OCI-LY3 (cell line): Measurements from ENCODE around the gene KLHL29.

Source experiments
- H2AFZ ChIP-seq: fragments of 200-600, 300-600 bp; shearing (Covaris generic); 2 replicates; pipeline ENCODE4 v1.6.0; 2014; ENCODE audit warnings: antibody characterized with exemption, low read depth, low read length
- H3K27ac ChIP-seq: fragments of 200-600, 300-600 bp; sonication (generic); 2 replicates; pipeline ENCODE4 v1.5.1; 2014; ENCODE audit warnings: mild to moderate bottlenecking, low read length, moderate library complexity, mixed read lengths
- H3K27me3 ChIP-seq: fragments of 200-600, 300-600 bp; sonication (generic); 2 replicates; pipeline ENCODE4 v1.6.1; 2014; ENCODE audit warnings: low read depth, low read length, mixed read lengths
- H3K36me3 ChIP-seq: fragments of 200-600, 300-600 bp; sonication (generic); replicated peaks from 2 replicates; pipeline ENCODE3; 2014; ENCODE audit warnings: low read depth, low read length, mixed read lengths
- H3K4me1 ChIP-seq: fragments of 300-600, 200-600 bp; sonication (generic); 2 replicates; pipeline ENCODE4 v1.6.1; 2014; ENCODE audit warnings: low read length, mixed read lengths
- H3K4me2 ChIP-seq: fragments of 200-600, 300-600 bp; sonication (generic); 2 replicates; pipeline ENCODE4 v1.6.1; 2014; ENCODE audit warnings: low read length, mixed read lengths
- H3K4me3 ChIP-seq: fragments of 300-600, 200-600 bp; sonication (generic); 2 replicates; pipeline ENCODE4 v1.5.1; 2014; ENCODE audit warnings: antibody characterized with exemption, mild to moderate bottlenecking, low read length, moderate library complexity
- H3K79me2 ChIP-seq: fragments of 300-600, 200-600 bp; shearing (Covaris generic); 2 replicates; pipeline ENCODE4 v1.6.1; 2014; ENCODE audit warnings: mild to moderate bottlenecking, low read length, mixed read lengths
- H3K9ac ChIP-seq: fragments of 300-600, 200-600 bp; shearing (Covaris generic); 2 replicates; pipeline ENCODE4 v1.6.0; 2014; ENCODE audit warnings: mild to moderate bottlenecking, low read length, moderate library complexity
- H3K9me3 ChIP-seq: fragments of 200-600, 300-600 bp; shearing (Covaris generic); 2 replicates; pipeline ENCODE4 v1.6.1; 2014; ENCODE audit warnings: low read length, mixed read lengths; ENCODE audit not compliant: insufficient read depth
- H4K20me1 ChIP-seq: fragments of 200-600, 300-600 bp; sonication (generic); 2 replicates; pipeline ENCODE4 v1.6.1; 2016; ENCODE audit warnings: low read length, mixed read lengths; ENCODE audit not compliant: insufficient read depth
- EZH2phosphoT487 ChIP-seq: fragments of 200-600 bp; shearing (Covaris generic); IDR thresholded peaks from 2 replicates; pipeline ENCODE4 v1.6.1; 2018; ENCODE audit warnings: antibody characterized with exemption, mixed run types, low read depth
- TF ChIP-seq, protein P1 (sequence below): fragments of 200-600, 300-600 bp; sonication (generic); IDR thresholded peaks from 2 replicates; pipeline ENCODE4 v1.5.1; 2014; ENCODE audit warnings: antibody characterized with exemption, low read length, low read depth

The KLHL29 gene

DNA sequence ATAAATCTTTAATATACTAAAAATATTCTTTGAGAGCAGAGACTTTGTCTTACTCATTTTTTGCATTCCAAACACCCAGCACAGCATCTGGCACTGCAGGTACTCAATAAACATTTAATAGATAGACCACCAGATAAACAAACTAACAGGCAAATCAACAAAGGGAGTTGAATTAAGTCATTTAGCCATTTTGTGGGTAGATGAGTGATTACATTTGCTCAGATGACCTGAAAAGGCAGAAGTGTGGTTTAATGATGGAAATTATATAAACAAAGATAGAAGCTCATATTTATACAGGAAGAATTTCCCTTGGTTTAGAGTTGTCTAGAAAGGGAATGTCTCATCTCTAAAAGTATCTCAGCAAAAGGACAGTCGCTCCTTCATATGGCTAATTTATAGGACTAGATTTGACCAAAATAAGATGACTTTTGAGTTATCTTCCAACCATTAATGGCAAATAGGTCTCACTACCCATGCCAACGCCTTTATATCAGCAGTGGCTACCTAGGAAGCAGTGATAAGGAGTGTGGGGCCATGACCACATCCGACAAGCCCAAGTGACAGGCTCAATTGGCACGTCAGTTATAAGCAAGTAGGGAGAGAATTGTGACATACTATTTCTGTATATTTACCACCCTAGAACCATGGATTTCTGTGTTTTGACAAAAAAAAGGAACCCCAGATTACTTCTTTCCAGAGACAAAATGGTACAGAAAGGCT lies 368.5 kb downstream of the KLHL29 start:
- Histone ChIP-seq H3K9me3 (no peaks in the 10 kb centered on the region), H3K4me3 (no peak overlapping the region), H3K79me2 (no peaks in the 10 kb centered on the region), H3K27ac (no peak overlapping the region), H3K27me3 (no peaks in the 10 kb centered on the region), H2AFZ (no peak overlapping the region), H3K9ac (no peak overlapping the region), H3K4me2 (no peak overlapping the region), H4K20me1 (no peaks in the 10 kb centered on the region), H3K36me3 (peaks cover 9% of the 10 kb centered on the region), H3K4me1 (peaks cover 8% of the 10 kb centered on the region)
- TF ChIP-seq EZH2phosphoT487 = no peak
- TF ChIP-seq, protein P1, sequence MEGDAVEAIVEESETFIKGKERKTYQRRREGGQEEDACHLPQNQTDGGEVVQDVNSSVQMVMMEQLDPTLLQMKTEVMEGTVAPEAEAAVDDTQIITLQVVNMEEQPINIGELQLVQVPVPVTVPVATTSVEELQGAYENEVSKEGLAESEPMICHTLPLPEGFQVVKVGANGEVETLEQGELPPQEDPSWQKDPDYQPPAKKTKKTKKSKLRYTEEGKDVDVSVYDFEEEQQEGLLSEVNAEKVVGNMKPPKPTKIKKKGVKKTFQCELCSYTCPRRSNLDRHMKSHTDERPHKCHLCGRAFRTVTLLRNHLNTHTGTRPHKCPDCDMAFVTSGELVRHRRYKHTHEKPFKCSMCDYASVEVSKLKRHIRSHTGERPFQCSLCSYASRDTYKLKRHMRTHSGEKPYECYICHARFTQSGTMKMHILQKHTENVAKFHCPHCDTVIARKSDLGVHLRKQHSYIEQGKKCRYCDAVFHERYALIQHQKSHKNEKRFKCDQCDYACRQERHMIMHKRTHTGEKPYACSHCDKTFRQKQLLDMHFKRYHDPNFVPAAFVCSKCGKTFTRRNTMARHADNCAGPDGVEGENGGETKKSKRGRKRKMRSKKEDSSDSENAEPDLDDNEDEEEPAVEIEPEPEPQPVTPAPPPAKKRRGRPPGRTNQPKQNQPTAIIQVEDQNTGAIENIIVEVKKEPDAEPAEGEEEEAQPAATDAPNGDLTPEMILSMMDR = no peak

GRCh38 chr2:23754970-23755369 lies 370.0 kb downstream of the KLHL29 start:
- Histone ChIP-seq H3K4me1 (no peaks in the 10 kb centered on the region), H3K9me3 (no peaks in the 10 kb centered on the region), H3K4me2 (no peak overlapping the region), H3K9ac (no peak overlapping the region), H4K20me1 (no peaks in the 10 kb centered on the region), H2AFZ (no peak overlapping the region), H3K79me2 (no peaks in the 10 kb centered on the region), H3K4me3 (no peak overlapping the region), H3K27me3 (no peaks in the 10 kb centered on the region), H3K27ac (no peak overlapping the region), H3K36me3 (peaks cover 9% of the 10 kb centered on the region)
- TF ChIP-seq, protein P1 = no peak
- TF ChIP-seq EZH2phosphoT487 = no peak

DNA sequence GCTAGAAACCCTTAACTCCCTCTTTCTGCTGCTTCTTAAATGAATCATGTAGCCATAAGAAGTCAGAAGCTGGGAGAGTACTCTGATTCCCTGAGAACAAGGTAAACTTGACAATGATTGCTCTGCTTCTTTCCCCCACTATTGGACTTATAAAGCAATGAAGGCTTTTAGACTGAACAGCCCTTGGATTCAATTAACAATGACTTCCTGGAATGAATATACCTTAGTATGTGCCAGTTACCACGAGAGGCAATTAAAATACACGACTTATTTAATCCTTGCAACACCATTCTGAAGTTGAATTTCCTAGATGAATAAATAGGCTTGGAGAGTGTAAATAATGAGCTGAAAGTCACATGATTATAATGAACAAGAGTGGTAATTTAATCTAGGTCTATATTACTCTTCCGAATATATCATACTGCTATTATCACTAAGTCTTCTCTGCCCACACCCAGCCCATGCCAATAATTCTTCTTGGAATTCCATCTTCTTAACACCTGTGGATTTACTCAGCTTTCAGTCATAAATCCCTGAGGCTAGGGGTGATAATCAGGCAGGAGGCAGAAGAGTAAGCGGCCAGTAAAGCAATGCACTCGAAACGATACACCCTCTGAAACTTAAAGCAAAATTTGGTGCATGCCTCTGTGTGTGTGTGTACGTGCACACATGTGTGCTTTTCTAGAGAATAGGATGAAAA lies 371.8 kb downstream of the KLHL29 start:
- TF ChIP-seq, protein P1 = no peak
- no peak for TF ChIP-seq EZH2phosphoT487

DNA sequence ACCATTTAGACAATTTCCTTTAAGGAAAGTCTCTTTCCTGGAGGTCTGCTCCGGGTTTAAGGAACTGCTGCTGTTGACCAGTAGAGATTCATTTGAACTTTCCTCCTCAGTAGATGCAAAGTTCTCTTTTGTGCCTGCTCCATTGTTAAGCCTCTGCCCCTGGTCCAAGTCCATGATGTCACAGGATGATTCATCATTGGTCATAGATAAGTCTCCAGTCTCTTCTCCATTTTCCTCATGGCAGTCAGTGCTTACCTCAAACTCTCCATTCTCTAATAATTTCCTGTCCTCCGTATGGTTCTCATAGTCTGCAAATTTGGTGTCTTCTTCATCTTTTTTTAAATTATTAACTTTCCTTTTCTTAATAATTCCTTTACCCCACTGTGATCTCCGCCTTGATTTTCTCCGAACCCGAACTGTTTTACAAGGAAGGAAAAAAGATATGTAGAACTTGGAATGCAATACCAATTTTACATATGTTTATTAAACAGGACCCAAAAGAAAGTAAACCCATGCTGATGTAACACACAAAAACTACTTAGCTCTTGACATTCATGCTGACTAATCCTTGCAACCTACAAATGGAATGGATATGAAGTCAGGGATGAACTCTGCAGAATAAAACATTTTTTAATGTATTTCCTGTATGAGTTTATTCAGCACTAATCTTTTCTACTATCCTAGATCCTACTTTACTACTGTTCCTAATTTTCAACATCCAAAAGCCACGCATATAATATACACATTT lies 372.9 kb downstream of the KLHL29 start:
- Histone ChIP-seq H3K4me2 (no peak overlapping the region), H2AFZ (no peak overlapping the region), H3K4me3 (no peak overlapping the region), H3K27ac (no peak overlapping the region), H3K4me1 (no peaks in the 10 kb centered on the region), H3K9ac (no peak overlapping the region), H3K9me3 (no peaks in the 10 kb centered on the region), H4K20me1 (no peaks in the 10 kb centered on the region), H3K79me2 (no peaks in the 10 kb centered on the region), H3K27me3 (no peaks in the 10 kb centered on the region), H3K36me3 (peaks cover 9% of the 10 kb centered on the region)
- no peak for TF ChIP-seq EZH2phosphoT487
- TF ChIP-seq, protein P1 = no peak

More for the DNA sequence above, 371.8 kb downstream of the KLHL29 start:
- no peaks in the 10 kb centered on the region for H4K20me1 ChIP-seq
- no peaks in the 10 kb centered on the region for H3K27me3 ChIP-seq
- no peaks in the 10 kb centered on the region for H3K9me3 ChIP-seq
- H3K27ac ChIP-seq = no peak overlapping the region
- H3K4me3 ChIP-seq = no peak overlapping the region
- H3K79me2 ChIP-seq = no peaks in the 10 kb centered on the region
- H3K4me2 ChIP-seq = no peak overlapping the region
- no peak overlapping the region for H2AFZ ChIP-seq
- peaks cover 9% of the 10 kb centered on the region for H3K36me3 ChIP-seq
- no peak overlapping the region for H3K9ac ChIP-seq
- no peaks in the 10 kb centered on the region for H3K4me1 ChIP-seq
